SW480 (cell line): ENCODE results near the gene NIPAL1.

ENCODE experiments used
- DNase-seq: peaks from one replicate; pipeline ENCODE4 v3.0.0-alpha.2; 2016; ENCODE audit warnings: low spot score

NIPAL1 gene

DNA sequence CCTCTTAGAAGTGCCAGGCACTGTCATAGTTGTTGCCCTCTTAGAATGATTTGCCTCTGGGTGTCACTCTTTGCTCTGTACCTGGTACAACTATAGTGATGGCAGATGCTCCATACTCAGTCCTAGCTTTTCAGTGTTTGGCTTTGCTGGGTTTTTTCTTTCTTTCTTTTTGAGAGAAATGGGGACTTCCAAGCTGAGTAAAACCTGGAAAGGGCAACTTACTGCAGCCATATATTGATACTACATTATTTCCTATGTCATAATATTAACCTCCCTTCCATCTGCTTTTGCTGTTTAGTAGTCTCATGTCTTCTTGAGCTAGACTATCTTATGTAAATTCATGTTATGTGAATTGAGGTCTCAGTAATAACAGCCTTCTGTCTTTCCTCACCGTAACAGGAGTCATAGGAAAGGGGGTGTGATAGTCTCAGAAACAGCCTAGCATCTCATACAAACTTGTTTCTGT, 49.0 kb downstream of the NIPAL1 start:
- no peak for DNase-seq

DNA sequence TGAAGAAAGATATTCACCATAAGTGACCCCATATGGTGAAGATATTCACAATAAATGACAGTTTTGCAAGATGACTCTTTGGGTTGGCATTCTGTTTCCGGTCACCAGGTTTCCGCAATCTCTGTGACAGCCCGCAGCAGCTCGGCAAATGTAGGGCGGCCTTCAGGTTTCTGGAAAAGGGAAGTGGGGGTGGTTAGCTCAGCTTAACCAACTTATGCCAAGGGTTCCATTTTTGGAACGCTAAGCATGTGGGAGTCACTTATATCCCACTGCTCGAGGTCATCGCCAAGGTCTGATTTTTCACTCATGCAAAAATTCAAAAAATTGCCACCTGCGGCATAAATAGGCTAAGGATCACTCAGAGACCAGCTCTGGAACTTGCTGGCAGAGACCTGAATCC, 51.0 kb downstream of the NIPAL1 start:
- DNase-seq, result no peak

DNA sequence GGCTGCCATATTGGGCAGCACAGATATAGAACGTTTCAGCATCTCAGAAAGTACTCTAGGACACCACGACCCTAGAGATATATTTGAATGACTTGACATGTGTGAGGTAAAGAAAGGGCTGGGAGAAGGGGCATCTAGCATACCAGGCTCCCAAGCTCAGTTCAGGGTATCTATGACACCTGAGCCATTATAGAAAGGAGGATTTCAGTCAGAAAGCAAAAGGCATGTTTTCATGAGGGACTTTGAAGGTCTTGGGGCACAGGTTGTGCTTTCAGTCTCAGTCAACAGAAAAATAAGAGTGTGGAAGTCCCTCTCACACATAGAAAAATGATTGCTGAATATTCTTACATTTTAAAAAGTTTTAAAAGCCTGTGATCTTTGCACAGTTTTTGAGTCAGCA, 51.6 kb downstream of the NIPAL1 start:
- no peak for DNase-seq

DNA sequence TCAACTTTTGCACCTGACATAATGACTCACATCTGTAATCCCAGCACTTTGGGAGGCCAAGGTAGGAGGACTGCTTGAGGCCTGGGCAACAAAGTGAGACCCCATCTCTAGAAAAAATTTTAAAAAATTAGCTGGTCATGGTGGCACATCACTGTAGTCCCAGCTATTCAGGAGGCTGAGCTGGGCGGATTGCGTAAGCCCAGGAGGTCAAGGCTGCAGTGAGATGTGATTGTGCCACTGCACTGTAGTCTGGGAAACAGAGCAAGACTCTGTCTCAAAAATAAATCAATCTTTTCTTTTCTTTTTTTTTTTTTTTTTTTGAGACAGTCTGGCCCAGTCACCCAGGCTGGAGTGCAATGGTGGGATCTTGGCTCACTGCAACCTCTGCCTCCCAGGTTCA, 52.5 kb downstream of the NIPAL1 start:
- no peak for DNase-seq

DNA sequence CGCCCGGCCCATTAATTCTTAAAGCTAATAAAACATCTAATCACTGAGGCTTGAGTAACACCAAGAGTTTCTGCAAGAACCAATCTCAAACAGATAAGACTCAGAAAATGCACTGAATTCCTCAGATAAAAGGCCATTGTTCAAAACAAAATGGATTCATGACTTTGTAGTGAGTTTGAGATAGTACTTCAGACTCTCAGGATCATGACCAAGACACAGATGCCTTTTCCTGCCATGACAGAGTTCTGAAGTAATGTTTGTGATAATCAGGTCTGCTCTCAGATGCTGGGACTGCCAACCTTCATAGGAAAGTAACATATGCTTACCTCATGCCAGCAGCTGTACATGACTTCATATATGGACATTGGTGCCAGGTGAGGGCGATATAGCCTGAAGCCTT, 54.6 kb downstream of the NIPAL1 start:
- DNase-seq, result no peak

DNA sequence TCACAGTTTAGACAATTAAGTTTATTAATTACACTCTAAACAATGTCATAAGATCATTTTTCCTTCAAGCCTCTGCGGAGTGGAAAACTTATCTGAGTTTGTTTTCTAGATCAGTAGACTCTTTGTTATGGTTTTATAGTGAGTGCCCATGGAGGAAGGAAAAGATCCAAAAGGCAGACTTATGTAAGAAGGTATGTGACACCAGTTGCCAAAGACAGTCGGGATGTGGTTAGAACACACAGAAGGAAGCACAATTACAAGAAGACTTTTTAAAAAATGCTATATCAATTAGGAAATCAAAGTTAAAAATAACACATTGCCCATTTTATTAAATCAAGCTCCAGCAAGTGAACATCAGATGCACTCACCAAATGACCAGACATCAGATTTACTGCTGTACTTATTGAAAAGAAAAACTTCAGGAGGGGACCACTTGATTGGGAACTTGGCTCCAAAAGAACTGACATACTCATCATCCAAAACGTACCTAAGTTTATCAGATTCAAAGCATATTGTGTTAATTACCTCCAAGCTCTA, 57.1 kb downstream of the NIPAL1 start:
- DNase-seq, result no peak

DNA sequence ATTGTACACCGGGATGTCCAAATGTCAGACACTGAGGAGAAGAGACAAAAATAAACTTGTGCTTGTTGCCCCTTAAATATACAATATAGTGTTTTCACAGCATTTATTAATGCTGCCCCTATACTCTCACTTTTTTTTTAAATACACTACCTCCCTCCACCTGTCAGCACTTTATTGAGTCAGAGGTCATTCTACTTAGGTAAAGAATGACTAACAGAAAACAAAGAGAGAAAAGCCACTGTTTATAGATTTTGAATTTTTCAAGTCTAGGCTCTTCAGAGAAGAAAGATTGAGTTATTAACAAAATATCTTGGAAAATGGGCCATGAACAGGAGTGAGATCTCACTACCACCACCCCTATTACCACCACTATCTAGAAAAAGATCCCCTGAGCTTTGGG, 58.1 kb downstream of the NIPAL1 start:
- DNase-seq, result no peak

DNA sequence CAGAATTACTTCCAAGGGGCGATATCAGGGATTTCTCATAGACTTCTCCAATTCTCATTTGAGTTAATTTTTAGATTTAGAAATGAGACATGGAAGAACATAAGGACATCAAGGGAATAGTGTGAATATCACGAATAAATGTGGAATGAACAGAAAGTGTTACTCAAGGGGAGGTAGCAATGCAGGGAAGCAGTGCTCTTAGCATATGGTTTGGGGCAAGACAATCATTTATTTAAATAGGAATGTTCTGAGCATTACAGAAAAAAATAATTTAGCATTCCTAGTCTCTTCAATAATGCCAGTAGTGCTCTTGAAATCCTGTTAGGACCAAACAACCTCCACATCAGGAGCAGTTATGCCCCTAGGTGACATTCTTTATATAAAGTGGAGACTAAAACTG, 61.9 kb downstream of the NIPAL1 start:
- DNase-seq, result no peak

DNA sequence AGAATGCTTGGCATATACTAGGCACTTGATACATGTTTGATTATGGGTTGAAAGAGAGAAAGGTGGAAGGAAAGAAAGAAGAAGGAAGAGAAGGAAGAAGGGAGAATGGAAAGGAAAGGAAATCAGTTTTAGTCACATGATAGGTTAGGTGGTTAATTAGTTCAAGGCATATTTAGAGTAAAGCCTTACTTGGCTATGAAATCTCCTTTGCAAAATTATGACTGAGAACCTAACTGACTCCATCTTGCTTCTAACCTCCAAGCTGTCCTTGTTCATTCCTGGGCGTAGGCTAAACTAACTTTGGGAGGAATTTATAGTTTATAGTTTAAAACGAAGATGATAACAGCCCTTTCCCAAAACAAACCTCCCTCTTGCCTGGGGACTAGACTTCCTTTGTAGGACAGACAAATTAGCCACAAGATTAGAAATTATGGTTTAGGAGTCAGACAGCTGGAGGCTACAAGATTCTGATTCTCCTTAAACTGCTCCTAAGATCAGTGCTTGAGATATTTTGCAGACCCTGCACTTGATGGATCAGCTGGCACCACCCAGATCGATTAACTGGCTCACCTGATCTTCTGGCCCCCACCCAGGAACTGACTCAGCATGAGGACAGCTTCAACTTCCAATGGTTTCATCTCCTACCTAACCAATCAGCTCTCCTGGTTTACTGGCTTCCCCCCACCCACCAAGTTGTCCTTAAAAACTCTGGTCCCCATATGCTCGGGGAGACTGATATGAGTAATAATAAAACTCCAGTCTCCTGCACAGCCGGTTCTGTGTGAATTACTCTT, 62.5 kb downstream of the NIPAL1 start:
- no peak for DNase-seq

DNA sequence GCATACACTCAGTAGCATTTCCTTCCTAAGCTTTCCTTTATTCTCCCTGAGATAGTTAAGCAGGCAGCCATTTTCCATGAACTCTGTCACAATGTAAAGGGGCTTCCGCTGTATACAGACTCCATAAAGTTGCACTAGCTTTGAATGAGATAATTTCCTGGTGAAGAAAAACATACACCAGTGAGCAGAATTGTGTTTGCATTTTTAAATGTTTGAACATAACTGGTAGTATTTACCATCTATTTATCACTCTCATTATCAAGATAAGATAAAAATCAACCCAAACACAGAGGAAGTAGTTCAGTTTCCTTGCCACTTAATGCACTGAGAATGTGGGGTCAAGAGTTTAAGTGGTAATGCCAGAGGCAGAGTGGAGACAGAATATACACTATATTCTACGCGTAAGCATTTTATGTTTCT, 63.4 kb downstream of the NIPAL1 start:
- no peak for DNase-seq

DNA sequence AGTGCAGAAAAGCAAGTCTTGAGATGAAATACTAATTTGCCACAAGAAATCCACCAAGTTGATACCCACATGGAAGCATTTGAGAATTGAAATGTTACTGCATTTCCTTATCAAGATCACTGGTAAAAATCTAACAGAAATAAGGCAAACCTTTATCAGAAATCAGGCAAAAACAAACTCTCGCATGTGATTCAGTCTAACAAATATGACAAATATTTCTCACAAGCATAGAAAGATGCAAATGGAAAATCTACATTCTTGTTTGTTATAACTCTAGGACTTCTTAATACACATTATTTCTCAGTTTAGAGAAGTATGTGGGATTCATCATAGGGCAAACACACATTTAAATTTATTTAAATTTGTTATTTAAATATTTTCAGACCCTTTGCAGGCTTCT, 64.6 kb downstream of the NIPAL1 start:
- DNase-seq, result no peak

DNA sequence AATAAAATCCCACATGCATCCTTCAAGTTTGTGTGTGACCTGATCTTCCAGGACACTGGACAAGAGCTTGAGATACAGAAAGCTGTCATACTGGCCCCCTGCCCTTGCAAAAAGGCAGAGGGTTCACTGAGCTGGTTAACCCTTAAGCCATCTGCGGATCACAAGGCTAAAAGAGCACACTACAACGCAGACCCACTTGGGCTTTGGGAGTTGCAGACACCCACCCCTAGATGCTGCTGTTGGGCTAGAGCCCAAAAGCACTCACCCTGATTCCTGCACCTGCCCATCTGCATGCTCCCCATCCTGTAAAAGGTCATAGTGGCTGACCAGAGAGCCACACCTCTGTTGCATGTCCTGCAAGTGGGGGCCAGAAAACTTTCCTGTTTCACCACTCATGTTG, 66.4 kb downstream of the NIPAL1 start:
- no peak for DNase-seq

DNA sequence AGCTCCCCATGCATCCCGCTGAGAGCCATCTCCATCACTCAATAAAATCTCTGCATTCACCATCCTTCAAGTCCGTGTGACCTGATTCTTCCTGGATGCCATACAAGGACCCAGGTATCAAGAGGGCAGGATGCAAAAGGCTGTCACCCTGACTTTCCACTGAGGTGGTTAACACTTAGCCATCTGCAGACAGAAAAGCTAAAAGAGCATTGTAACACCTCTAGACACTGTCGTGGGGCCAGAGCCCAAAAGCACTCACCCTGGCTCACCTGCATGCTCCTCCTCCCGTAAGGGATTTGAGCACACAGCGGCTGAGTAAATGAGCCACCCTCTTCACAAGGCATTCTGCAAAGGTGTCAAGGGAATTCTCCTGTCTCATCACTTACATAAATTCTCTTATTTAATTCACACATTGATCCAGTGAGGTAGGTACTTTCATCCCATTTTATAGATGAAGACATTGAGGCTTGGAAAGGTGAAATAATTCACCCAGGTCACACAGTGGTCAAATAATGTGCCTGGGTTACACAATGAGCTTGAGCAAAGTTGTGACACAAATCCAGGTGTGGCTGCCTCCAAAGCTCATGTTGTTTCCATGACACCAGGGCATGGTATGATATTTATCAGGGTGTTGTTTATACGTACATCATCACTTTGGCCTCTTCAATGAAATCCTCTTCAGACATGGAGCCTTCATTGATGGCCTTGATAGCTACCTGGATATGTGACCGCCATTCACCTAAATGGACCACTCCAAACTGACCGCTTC, 69.4 kb downstream of the NIPAL1 start:
- peak; percentile 6 for DNase-seq
